ENCODE measurements around the gene ERVFRD-1.

Gene ERVFRD-1

DNA sequence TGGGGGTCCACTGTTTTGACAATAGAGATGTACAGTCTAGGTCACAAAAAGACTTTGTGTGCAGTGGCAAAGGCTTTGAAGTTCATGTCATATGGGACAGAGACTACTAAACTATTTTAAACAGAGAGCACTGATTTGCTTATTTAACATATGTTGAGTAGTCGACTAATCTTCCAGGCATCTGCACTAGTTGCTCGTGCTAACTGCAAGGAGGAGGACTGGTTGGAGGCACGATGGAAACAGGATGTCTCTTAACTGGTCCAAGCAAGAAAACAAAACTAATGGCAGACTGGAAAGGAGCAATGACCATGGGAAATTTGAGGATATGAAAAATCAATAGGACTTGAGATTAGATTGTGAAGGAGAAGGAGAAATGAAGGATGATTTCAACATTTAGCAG is 28.5 kb upstream of the ERVFRD-1 start:
- in situ Hi-C loops (cut with MboI; ENCODE audit: low pct_unique_long_range_greater_than_20kb, low sequenced_read_pairs, unreplicated experiment): loop anchor here (10.0 kb wide), 2 partner anchors 355 to 435 kb away; no protein-coding TSS in a partner anchor
- TF ChIP-seq, protein P1, sequence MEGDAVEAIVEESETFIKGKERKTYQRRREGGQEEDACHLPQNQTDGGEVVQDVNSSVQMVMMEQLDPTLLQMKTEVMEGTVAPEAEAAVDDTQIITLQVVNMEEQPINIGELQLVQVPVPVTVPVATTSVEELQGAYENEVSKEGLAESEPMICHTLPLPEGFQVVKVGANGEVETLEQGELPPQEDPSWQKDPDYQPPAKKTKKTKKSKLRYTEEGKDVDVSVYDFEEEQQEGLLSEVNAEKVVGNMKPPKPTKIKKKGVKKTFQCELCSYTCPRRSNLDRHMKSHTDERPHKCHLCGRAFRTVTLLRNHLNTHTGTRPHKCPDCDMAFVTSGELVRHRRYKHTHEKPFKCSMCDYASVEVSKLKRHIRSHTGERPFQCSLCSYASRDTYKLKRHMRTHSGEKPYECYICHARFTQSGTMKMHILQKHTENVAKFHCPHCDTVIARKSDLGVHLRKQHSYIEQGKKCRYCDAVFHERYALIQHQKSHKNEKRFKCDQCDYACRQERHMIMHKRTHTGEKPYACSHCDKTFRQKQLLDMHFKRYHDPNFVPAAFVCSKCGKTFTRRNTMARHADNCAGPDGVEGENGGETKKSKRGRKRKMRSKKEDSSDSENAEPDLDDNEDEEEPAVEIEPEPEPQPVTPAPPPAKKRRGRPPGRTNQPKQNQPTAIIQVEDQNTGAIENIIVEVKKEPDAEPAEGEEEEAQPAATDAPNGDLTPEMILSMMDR (IDR thresholded peaks at IDR 0.05; ENCODE audit: extremely low read depth, insufficient read depth, missing control alignments): no peak
- no peak for DNase-seq (ENCODE audit: low spot score)

DNA sequence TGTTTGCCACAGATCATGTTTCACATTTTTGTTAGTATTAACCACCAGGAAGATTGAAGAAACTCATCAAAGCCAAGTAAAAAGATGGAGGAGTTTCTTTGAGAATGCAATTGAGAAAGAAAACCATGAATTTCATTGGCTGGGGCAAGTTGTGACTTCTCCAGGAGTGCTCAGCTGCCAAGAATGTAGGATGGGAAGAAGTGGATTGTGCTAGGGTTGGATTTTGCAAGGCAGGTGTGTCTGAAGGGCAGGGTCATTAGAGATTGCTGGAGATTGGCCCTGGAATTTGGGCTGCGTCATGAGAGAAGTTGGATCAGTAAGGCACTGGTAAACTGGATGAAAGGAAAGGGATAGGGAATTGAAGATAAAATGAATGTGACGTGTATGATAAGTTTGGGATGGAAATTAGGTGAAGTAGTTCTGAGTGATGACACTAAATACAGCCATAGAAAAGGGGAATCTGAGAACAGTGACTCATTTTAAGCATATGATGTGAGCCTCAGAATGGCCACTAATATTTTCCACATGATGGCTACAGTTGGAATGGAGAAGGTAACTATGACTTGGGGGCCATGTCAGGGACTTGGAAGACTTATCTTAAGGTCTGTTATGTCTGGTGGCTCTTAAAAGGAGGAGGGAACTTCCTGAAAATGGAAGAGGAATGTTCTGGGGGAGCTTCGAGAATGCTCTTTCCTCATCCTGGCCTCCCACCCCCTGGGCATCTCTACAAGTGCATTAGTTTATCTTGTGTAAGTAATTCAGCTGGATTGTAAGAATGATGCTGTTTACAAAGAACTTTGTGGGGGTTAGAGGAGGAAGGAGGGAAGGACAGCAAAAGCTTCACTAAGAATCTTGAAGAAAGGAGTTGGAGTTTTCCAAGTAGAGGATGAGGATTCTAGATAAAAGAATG is 27.8 kb upstream of the ERVFRD-1 start:
- TF ChIP-seq, protein P1 (IDR thresholded peaks at IDR 0.05; ENCODE audit: extremely low read depth, insufficient read depth, missing control alignments): no peak
- no peak for DNase-seq (ENCODE audit: low spot score)
- in situ Hi-C loops (cut with MboI; ENCODE audit: low pct_unique_long_range_greater_than_20kb, low sequenced_read_pairs, unreplicated experiment): no loop called here

DNA sequence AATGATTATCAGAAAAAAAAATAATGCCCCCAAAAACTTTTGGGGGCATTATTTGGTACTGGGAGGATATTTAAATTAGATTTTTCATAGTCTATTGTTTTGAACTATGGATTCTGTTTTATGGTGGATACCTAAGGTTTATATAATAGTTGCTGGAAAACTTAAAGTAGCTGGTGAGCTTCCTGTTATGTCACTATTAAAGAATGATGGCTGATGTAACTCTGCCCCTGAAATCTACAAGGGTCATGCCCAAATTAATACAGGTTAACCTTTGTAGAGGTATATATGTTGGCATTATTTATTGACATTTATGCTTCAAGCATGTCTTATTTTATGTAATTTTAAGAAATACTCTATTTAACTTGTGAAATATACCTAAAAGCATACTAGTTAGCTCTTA is 25.3 kb upstream of the ERVFRD-1 start:
- DNase-seq (ENCODE audit: low spot score): no peak
- TF ChIP-seq, protein P1 (IDR thresholded peaks at IDR 0.05; ENCODE audit: extremely low read depth, insufficient read depth, missing control alignments): no peak
- in situ Hi-C loops (cut with MboI; ENCODE audit: low pct_unique_long_range_greater_than_20kb, low sequenced_read_pairs, unreplicated experiment): no loop called here

DNA sequence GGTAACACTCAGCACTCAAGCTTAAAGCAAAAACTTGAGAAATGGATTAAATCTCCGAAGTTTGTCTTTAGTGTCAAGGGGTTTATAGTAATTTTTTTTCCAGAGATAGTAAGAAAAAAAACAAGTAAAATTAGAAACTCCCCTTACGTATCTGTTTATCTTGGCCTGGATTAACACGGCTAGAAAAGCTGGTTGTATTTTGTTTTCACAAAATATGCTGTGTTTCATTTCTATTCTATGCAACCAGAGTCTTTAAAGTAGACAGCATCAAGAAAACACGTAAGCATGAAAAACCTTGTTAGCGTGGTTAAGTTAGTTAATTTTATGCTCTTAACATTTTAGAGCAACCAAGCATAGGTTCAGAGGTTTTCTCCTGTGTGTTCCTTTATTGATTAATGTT is 21.8 kb upstream of the ERVFRD-1 start:
- TF ChIP-seq, protein P1 (IDR thresholded peaks at IDR 0.05; ENCODE audit: extremely low read depth, insufficient read depth, missing control alignments): no peak
- no peak for DNase-seq (ENCODE audit: low spot score)
- in situ Hi-C loops (cut with MboI; ENCODE audit: low pct_unique_long_range_greater_than_20kb, low sequenced_read_pairs, unreplicated experiment): no loop called here

DNA sequence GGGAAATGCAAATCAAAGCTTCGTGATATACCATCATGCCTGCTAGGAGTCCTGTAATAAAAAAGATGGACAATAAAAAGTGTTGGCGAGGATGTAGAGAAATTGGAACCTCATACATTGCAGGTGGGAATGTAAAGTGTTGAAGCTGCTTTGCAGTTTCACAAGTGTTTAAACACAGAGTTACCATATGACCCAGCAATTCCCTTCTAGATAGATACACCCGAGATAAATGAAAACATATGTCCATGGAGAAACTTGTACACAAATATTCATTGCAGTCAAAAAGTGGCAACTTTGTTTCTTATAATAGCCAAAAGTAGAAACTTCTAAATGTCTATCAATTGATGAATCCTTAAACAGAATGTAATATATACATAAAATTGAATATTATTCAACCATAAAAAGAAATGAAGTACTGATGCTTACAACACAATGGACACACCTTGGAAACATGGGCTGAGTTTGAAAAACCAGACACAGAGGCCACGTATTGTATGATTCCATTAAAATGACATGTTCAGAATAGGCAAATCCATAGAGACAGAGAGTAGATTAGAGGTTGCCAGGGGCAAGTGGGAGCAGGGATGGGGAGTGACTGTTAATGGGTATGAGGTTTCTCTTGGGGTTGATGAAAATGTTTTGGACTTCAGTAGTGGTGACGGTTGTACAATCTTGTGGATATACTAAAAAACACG is 20.8 kb upstream of the ERVFRD-1 start:
- in situ Hi-C loops (cut with MboI; ENCODE audit: low pct_unique_long_range_greater_than_20kb, low sequenced_read_pairs, unreplicated experiment): no loop called here
- no peak for DNase-seq (ENCODE audit: low spot score)
- TF ChIP-seq, protein P1 (IDR thresholded peaks at IDR 0.05; ENCODE audit: extremely low read depth, insufficient read depth, missing control alignments): no peak

DNA sequence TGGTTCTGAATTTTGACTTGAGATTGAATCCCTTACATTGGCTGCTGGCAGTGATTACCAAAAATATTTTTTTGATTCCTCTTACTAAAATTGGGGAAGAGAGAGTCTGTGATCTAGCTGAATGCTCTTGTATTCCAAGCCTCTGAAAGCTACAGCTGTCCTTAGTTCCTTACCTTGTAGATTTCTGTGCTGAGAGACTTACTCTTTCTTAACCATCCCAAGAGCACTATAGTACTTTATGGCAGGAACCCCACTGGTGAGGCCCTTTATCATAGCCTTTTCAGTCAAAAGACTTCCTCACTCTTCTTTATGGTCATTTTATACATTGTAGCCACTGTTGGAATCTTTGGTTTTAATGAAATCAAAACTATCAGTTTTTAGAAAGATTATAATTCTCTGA is 19.1 kb upstream of the ERVFRD-1 start:
- DNase-seq (ENCODE audit: low spot score): no peak
- in situ Hi-C loops (cut with MboI; ENCODE audit: low pct_unique_long_range_greater_than_20kb, low sequenced_read_pairs, unreplicated experiment): no loop called here
- TF ChIP-seq, protein P1 (IDR thresholded peaks at IDR 0.05; ENCODE audit: extremely low read depth, insufficient read depth, missing control alignments): no peak

Data from GM13977 (cell line).